Purkinje cell (primary cell): Measurements from ENCODE around the gene DIPK1C. TPM values are rescaled to one million over a fixed set of nuclear protein-coding genes. Genes with fewer than 3 reads are reported as not detected.

Source experiments
- polyA plus RNA-seq: library from polyadenylated mRNA; unstranded; fragments of >200 nt; fragmentation: Nextera tagmentation; gene quantifications from 2 replicates; pipeline ENCODE4 v1.2.1, GENCODE V29; 2014

Gene DIPK1C
- 0.60 and 2.6 TPM in 2 replicates for polyA plus RNA-seq

GRCh38 chr18:74457043-74457724 lies at the start of gene DIPK1C:
DIPK1C (minus strand) TSS chr18:74457308; CDS start chr18:74457259, 49 bp downstream.

GRCh38 chr18:74495581-74496507 lies 38.7 kb upstream of the DIPK1C start, which contains the start of gene CNDP2:
CNDP2 (plus strand) TSS chr18:74496363; CDS start chr18:74499974, 3,611 bp downstream.

Other genes starting within 250 kb of the DIPK1C start
- 80.3 and 116 TPM in 2 replicates for gene CYB5A, start 165.3 kb downstream of the DIPK1C start, polyA plus RNA-seq
- not detected in 2 replicates for gene C18orf63, start 141.5 kb downstream of the DIPK1C start, polyA plus RNA-seq
- gene CNDP2, start 39.1 kb upstream of the DIPK1C start, polyA plus RNA-seq: 42.2 and 54.6 TPM in 2 replicates
- 2.3 and 4.6 TPM in 2 replicates for gene CNDP1, start 77.2 kb upstream of the DIPK1C start, polyA plus RNA-seq
- gene ZNF407, start 140.6 kb upstream of the DIPK1C start, polyA plus RNA-seq: 3.5 and 4.5 TPM in 2 replicates